IMR-90 (cell line): ENCODE results near the gene ACO1. TPM values are rescaled to one million over a fixed set of nuclear protein-coding genes. Genes with fewer than 3 reads are reported as not detected.

Experiments used
- ATAC-seq: fragments of 200-7000 bp; cut with Tn5 transposase; 2 replicates; pipeline ENCODE4 v1.9.1; 2020; ENCODE audit warnings: low read depth, mild to moderate bottlenecking, moderate library complexity
- BruUV-seq: library from RNA; stranded (reverse); fragments of 400-500 nt; replicated peaks from 2 replicates; lab custom pipeline; 2021; lab: Mats Ljungman, UMichigan
- CTCF ChIA-PET: fragments of 300-600 bp; formaldehyde crosslinking; extraction: SDS; loops from one replicate; lab custom pipeline; 2021; ENCODE audit warnings: antibody characterized with exemption; lab: Yijun Ruan, JAX
- POLR2A ChIA-PET: fragments of 300-600 bp; sonication (Branson Sonifier 250); formaldehyde crosslinking; loops from one replicate; lab custom pipeline; 2022; ENCODE audit warnings: antibody characterized with exemption; ENCODE audit not compliant: unreplicated experiment; lab: Charles Lee
- DNase-seq: peaks from one replicate; pipeline ENCODE4 v3.0.0; 2013
- H2AFZ ChIP-seq: replicated peaks from 2 replicates; pipeline ENCODE3; 2013; ENCODE audit warnings: low read length, mild to moderate bottlenecking; ENCODE audit not compliant: poor library complexity
- H2AK5ac ChIP-seq: 2 replicates; pipeline ENCODE4 v1.6.1; 2013; ENCODE audit warnings: low read depth, low read length, inconsistent platforms
- H2AK9ac ChIP-seq: replicated peaks from 2 replicates; pipeline ENCODE3; 2013; ENCODE audit warnings: mild to moderate bottlenecking, low read depth, low read length, moderate library complexity; ENCODE audit not compliant: poor library complexity
- H2BK120ac ChIP-seq: 2 replicates; pipeline ENCODE4 v1.6.1; 2013; ENCODE audit warnings: low read depth, low read length, inconsistent platforms
- H2BK15ac ChIP-seq: 3 replicates; pipeline ENCODE4 v1.6.1; 2013; ENCODE audit warnings: low read depth, low read length, inconsistent platforms
- H2BK20ac ChIP-seq: 2 replicates; pipeline ENCODE4 v1.6.1; 2013; ENCODE audit warnings: low read depth, mild to moderate bottlenecking, inconsistent platforms, low read length, moderate library complexity
- H2BK5ac ChIP-seq: 2 replicates; pipeline ENCODE4 v1.6.1; 2013; ENCODE audit warnings: mild to moderate bottlenecking, low read depth, low read length, inconsistent platforms; ENCODE audit not compliant: poor library complexity, severe bottlenecking
- H3K14ac ChIP-seq: replicated peaks from 2 replicates; pipeline ENCODE4 v1.6.1; 2013; ENCODE audit warnings: low read depth, low read length, inconsistent platforms
- H3K18ac ChIP-seq: 2 replicates; pipeline ENCODE4 v1.6.1; 2013; ENCODE audit warnings: low read depth, low read length, control low read depth
- H3K23ac ChIP-seq: 2 replicates; pipeline ENCODE4 v1.6.1; 2013; ENCODE audit warnings: low read depth, low read length, inconsistent platforms
- H3K27ac ChIP-seq: 2 replicates; pipeline ENCODE4 v1.5.1; 2013; ENCODE audit warnings: mild to moderate bottlenecking, control low read depth, low read length; ENCODE audit not compliant: insufficient read depth
- H3K27me3 ChIP-seq: 2 replicates; pipeline ENCODE4 v1.6.1; 2013; ENCODE audit warnings: low read length; ENCODE audit not compliant: control insufficient read depth, insufficient read depth
- H3K36me3 ChIP-seq: 2 replicates; pipeline ENCODE4 v1.6.1; 2013; ENCODE audit warnings: low read length, mixed read lengths; ENCODE audit not compliant: control insufficient read depth, insufficient read depth
- H3K4ac ChIP-seq: 2 replicates; pipeline ENCODE4 v1.6.1; 2013; ENCODE audit warnings: low read depth, low read length, inconsistent platforms
- H3K4me1 ChIP-seq: 2 replicates; pipeline ENCODE4 v1.6.1; 2013; ENCODE audit warnings: low read length, mixed read lengths; ENCODE audit not compliant: control insufficient read depth, insufficient read depth
- H3K4me2 ChIP-seq: 2 replicates; pipeline ENCODE4 v1.6.1; 2013; ENCODE audit warnings: low read depth, mild to moderate bottlenecking, control low read depth, low read length, moderate library complexity
- H3K4me3 ChIP-seq: 2 replicates; pipeline ENCODE4 v1.5.1; 2013; ENCODE audit warnings: low read depth, mild to moderate bottlenecking, control low read depth, low read length, moderate library complexity; ENCODE audit not compliant: insufficient read depth
- H3K56ac ChIP-seq: 2 replicates; pipeline ENCODE4 v1.6.1; 2013; ENCODE audit warnings: low read length, inconsistent platforms; ENCODE audit not compliant: insufficient read depth; ENCODE audit errors: extremely low read depth
- H3K79me1 ChIP-seq, 2 experiments: 2 replicates each; pipeline ENCODE4 v1.6.1; 2013; ENCODE audit warnings: low read length in 2 of 2, inconsistent platforms in 1 of 2, low read depth in 1 of 2
- H3K9ac ChIP-seq: 2 replicates; pipeline ENCODE4 v1.6.1; 2013; ENCODE audit warnings: low read depth, low read length, control low read depth
- H3K9me1 ChIP-seq: 2 replicates; pipeline ENCODE4 v1.6.1; 2013; ENCODE audit warnings: low read length, inconsistent platforms; ENCODE audit not compliant: insufficient read depth
- H3K9me3 ChIP-seq: 2 replicates; pipeline ENCODE4 v1.6.1; 2013; ENCODE audit warnings: low read length; ENCODE audit not compliant: control insufficient read depth, insufficient read depth
- H4K20me1 ChIP-seq: 2 replicates; pipeline ENCODE4 v1.6.1; 2013; ENCODE audit warnings: low read length, inconsistent platforms; ENCODE audit not compliant: insufficient read depth
- H4K5ac ChIP-seq: 2 replicates; pipeline ENCODE4 v1.6.1; 2013; ENCODE audit warnings: mild to moderate bottlenecking, low read depth, low read length, control low read depth
- H4K8ac ChIP-seq, 2 experiments: 2 replicates each; pipeline ENCODE4 v1.6.1; 2013; ENCODE audit warnings: low read depth in 2 of 2, low read length in 2 of 2, control low read depth in 1 of 2, inconsistent platforms in 1 of 2
- H4K91ac ChIP-seq: 2 replicates; pipeline ENCODE4 v1.6.1; 2013; ENCODE audit warnings: low read depth, low read length, inconsistent platforms; ENCODE audit not compliant: insufficient read depth
- BHLHE40 ChIP-seq: fragments of 150-350 bp; IDR thresholded peaks from 2 replicates; pipeline ENCODE4 v1.6.1; 2016; ENCODE audit warnings: mild to moderate bottlenecking, low read depth, low read length
- CEBPB ChIP-seq: IDR thresholded peaks from 2 replicates; pipeline ENCODE4 v1.6.1; 2012; ENCODE audit warnings: low read depth, low read length, improper control_type of control experiment
- CHD1 ChIP-seq: IDR thresholded peaks from 2 replicates; pipeline ENCODE4 v1.6.1; 2012; ENCODE audit warnings: low read depth, low read length, improper control_type of control experiment
- CTCF ChIP-seq: conservative IDR thresholded peaks from 2 replicates; pipeline ENCODE4 v1.5.1; 2012; ENCODE audit warnings: mild to moderate bottlenecking, low read depth, low read length, improper control_type of control experiment
- ELK1 ChIP-seq: fragments of 150-350 bp; IDR thresholded peaks from 2 replicates; pipeline ENCODE4 v1.6.1; 2016; ENCODE audit warnings: low read depth, mild to moderate bottlenecking, low read length, moderate library complexity, borderline replicate concordance
- FOS ChIP-seq: fragments of 150-350 bp; IDR thresholded peaks from 2 replicates; pipeline ENCODE4 v1.6.1; 2016; ENCODE audit warnings: low read depth, low read length
- MAFK ChIP-seq: IDR thresholded peaks from 2 replicates; pipeline ENCODE4 v1.6.1; 2012; ENCODE audit warnings: low read depth, low read length, improper control_type of control experiment
- MAZ ChIP-seq: IDR thresholded peaks from 2 replicates; pipeline ENCODE4 v1.6.1; 2012; ENCODE audit warnings: low read depth, mild to moderate bottlenecking, low read length, improper control_type of control experiment, moderate library complexity, borderline replicate concordance
- MXI1 ChIP-seq: IDR thresholded peaks from 2 replicates; pipeline ENCODE4 v1.6.1; 2012; ENCODE audit warnings: low read depth, mild to moderate bottlenecking, low read length, moderate library complexity, borderline replicate concordance
- NFE2L2 ChIP-seq: fragments of 150-350 bp; IDR thresholded peaks from 2 replicates; pipeline ENCODE4 v1.6.1; 2016; ENCODE audit warnings: low read depth, mild to moderate bottlenecking, low read length
- POLR2A ChIP-seq: IDR thresholded peaks from 2 replicates; pipeline ENCODE4 v1.6.1; 2012; ENCODE audit warnings: mild to moderate bottlenecking, low read depth, low read length
- RAD21 ChIP-seq: IDR thresholded peaks from 2 replicates; pipeline ENCODE4 v1.6.1; 2012; ENCODE audit warnings: low read length, improper control_type of control experiment
- RCOR1 ChIP-seq: IDR thresholded peaks from 2 replicates; pipeline ENCODE4 v1.6.1; 2012; ENCODE audit warnings: mild to moderate bottlenecking, low read length, improper control_type of control experiment; ENCODE audit not compliant: insufficient replicate concordance
- RFX5 ChIP-seq: IDR thresholded peaks from 2 replicates; pipeline ENCODE4 v1.8.0; 2012; ENCODE audit warnings: low read depth, mild to moderate bottlenecking, low read length, moderate library complexity
- SMC3 ChIP-seq: fragments of 150-350 bp; IDR thresholded peaks from 2 replicates; pipeline ENCODE4 v1.6.1; 2016; ENCODE audit warnings: low read depth, mild to moderate bottlenecking, antibody characterized with exemption, low read length, moderate library complexity
- USF2 ChIP-seq: fragments of 150-350 bp; IDR thresholded peaks from 2 replicates; pipeline ENCODE4 v1.6.1; 2017; ENCODE audit warnings: mild to moderate bottlenecking, antibody characterized with exemption, low read length, low read depth
- dilution Hi-C: fragments of 300-500 bp; cut with HindIII; formaldehyde crosslinking; loops from one replicate; pipeline ENCODE4 v1.14.3; 2018; ENCODE audit warnings: low sequenced_read_pairs; ENCODE audit not compliant: unreplicated experiment
- in situ Hi-C: fragments of 300-500 bp; cut with MboI; formaldehyde crosslinking; loops from 3 replicates; pipeline ENCODE4 v1.14.3; 2019; ENCODE audit warnings: low sequenced_read_pairs, inconsistent platforms, mixed read lengths
- intact Hi-C: fragments of 100-400 bp; cut with micrococcal nuclease; formaldehyde crosslinking; loops from 2 replicates; pipeline ENCODE4 v1.10.0; 2022
- polyA plus RNA-seq, 3 experiments: library from polyadenylated mRNA; depleted of rRNA; stranded (reverse); fragments of >200 nt; gene quantifications; 2 replicates each; pipeline ENCODE4 v1.2.3, GENCODE V29; 2012; ENCODE audit warnings: low replicate concordance in 1 of 3
- total RNA-seq: library from RNA; depleted of rRNA; stranded (reverse); fragments of >200 nt; gene quantifications from 2 replicates; pipeline ENCODE4 v1.2.3, GENCODE V29; 2012

ACO1 gene
- total and polyA plus RNA-seq, 2 of the 4 experiments (the other 2 are of a cell fraction) = 85.9 to 158 TPM

- Histone ChIP-seq H3K23ac (no peak overlapping the region), H3K27me3 (no peaks in the 10 kb centered on the region), H2AK5ac (no peak overlapping the region), H3K14ac (no peak overlapping the region), H2BK120ac (no peak overlapping the region), H4K91ac (no peak overlapping the region), H3K4ac (no peak overlapping the region), H2AK9ac (no peak overlapping the region), H3K4me1 (no peaks in the 10 kb centered on the region), H2BK20ac (no peak overlapping the region), H3K9ac (no peak overlapping the region), H3K79me1 (peaks cover 4 to 12% of the 10 kb centered on the region in 2 experiments; a peak in 2 of 4 replicates), H3K18ac (no peak overlapping the region), H3K9me3 (no peaks in the 10 kb centered on the region), H3K36me3 (peaks cover 11% of the 10 kb centered on the region; the same call in 1 of the 2 replicates), H4K20me1 (no peaks in the 10 kb centered on the region), H3K4me3 (no peak overlapping the region), H4K8ac (no peak overlapping the region), H2BK5ac (no peak overlapping the region), H2AFZ (no peak overlapping the region), H4K5ac (no peak overlapping the region), H3K4me2 (no peak overlapping the region), H3K27ac (no peak overlapping the region), H2BK15ac (no peak overlapping the region), H3K56ac (no peak overlapping the region), H3K9me1 (0 out of 2 replicates have a peak, but pooled peaks cover 2% of the 10 kb centered on the region)
- dilution Hi-C loops = no loop called here
- ATAC-seq (no peak), DNase-seq (no peak)
- CTCF ChIA-PET = no interaction called here
- BruUV-seq = no TSS peak
- POLR2A ChIA-PET = no interaction called here
- in situ Hi-C loops = no loop called here
- no peak for TF ChIP-seq POLR2A
- no peak for TF ChIP-seq USF2
- no peak for TF ChIP-seq CHD1
- TF ChIP-seq NFE2L2 = no peak
- no peak for TF ChIP-seq RFX5
- TF ChIP-seq ELK1 = no peak
- TF ChIP-seq RAD21 = no peak
- TF ChIP-seq MAFK = no peak
- TF ChIP-seq MXI1 = no peak
- TF ChIP-seq SMC3 = no peak
- no peak for TF ChIP-seq CTCF
- no peak for TF ChIP-seq CEBPB
- TF ChIP-seq FOS = no peak
- TF ChIP-seq MAZ = no peak
- no peak for TF ChIP-seq BHLHE40
- TF ChIP-seq RCOR1 = no peak
- intact Hi-C loops = loop anchor here (10.0 kb wide), 1 partner anchor 47 kb away; no protein-coding TSS in a partner anchor
These were observed 113.5 kb downstream of the ACO1 start for GRCh38 chr9:32497921-32498320.
